NCI-H1092 (cell line): Measurements from ENCODE around the gene RBM43.
"Not testable (repeated sequence)": the region's sequence is repeated elsewhere in the genome, so short reads cannot be mapped to it uniquely, and the experiment has no call there.

Source experiments
- DNase-seq: peaks from one replicate; lab custom pipeline; 2025; lab: John Stamatoyannopoulos, UW

RBM43 gene

DNA sequence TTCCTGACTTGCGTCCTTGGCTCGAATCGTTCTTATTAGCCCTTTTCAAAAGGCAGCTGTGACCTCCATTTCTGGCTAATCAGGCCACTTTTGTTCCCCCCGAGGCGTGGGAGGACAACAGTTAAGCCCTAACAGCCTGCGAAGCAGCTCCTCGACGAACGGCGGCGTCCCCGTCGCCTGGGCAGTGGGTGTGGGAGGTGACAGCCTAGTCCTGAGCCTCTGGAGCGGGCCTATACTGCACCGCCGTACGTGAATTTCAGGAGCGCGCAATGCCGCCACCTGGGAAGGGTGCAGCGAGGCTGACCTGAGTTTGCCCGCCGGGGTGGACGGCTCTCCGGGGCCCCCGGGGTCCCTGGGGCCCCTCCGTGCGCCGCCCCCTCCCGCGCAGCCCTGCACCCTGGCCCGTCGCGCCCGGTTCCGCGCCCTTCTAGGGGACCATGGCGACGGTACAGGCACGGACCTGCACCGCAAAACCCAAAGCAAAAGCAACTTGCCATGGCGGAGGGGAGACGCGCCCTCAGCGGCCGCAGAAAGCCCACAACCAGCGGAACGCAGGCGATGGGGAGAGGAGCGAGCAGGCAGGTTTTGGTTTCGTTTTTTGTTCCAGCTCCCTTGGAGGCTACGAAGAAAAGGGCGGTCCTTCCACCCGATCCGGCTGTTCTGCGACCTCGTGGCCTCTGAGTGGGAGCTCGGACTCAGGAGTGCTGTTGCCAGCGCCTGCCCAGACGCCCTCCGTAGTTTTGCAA lies at the start of gene RBM43:
RBM43 (minus strand) TSS at position 633 of the 746 bp plus-strand sequence; CDS start at position 497, 136 bp downstream.
- DNase-seq: peak; percentile 70

DNA sequence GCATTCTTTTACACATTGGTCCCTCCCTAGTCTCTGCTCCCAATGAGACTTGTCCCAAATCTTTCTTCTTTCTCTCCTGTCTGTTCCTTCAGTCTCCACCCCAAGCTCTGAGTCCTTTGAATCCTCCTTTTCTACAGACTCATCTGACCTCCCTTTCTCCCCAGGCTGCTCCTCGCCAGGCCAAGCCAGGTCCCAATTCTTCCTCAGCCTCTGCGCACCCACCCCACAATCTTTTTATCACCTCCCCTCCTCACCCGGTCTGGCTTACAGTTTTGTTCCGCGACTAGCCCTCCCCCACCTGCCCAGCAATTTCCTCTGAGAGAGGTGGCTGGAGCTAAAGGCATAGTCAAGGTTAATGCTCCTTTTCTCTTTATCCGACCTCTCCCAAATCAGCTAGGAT lies 48.6 kb upstream of the RBM43 start:
- not testable (repeated sequence) for DNase-seq

DNA sequence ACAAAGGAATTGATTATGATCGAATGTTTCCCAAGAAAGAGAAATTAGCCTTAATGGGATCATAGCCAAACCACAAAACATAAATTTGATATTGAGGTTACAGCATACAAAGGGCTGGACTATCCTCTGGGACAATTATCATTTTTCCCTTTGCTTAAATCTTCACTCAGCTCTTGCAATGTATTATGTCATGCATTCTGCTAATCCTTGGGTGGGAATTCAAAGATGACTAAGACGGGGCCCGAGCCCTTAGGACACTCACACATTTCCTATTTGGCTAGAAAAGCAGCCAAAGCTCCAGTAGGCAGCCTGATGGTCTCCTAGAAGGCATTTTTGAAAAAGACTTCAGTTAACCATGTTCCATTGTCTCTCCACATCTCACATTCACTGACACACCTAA lies 45.0 kb upstream of the RBM43 start:
- DNase-seq: no peak

GRCh38 chr2:151305129-151305691 lies 43.5 kb upstream of the RBM43 start:
- DNase-seq: no peak

DNA sequence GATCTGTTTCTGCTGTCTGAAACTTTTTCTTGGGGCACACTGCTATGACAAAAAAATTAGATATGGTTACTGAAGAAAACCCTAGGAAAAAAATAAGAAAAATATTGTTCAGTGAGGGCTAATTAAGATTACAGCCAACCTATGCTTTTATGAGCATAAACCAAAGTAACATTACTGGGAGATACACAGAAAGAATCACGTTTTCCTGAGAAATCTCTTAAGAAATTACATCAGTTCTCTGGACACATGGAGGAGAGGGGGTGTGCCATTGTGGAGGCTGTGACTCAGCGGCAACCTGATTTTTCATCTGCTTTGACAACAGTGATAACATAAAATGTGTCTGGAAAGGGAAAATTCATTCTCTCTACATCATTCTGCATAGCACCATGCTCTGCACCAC lies 41.2 kb upstream of the RBM43 start:
- no peak for DNase-seq

- no peak for DNase-seq
Measured at GRCh38 chr2:151302404-151302803, 40.7 kb upstream of the RBM43 start.

- no peak for DNase-seq
Measured at GRCh38 chr2:151299920-151300539, 38.4 kb upstream of the RBM43 start.

GRCh38 chr2:151297882-151298281 lies 36.2 kb upstream of the RBM43 start:
- no peak for DNase-seq

GRCh38 chr2:151295926-151296325 lies 34.3 kb upstream of the RBM43 start:
- not testable (repeated sequence) for DNase-seq

- DNase-seq: no peak
Measured at GRCh38 chr2:151292546-151292945, 30.9 kb upstream of the RBM43 start.

GRCh38 chr2:151292141-151292540 lies 30.5 kb upstream of the RBM43 start:
- DNase-seq: no peak

GRCh38 chr2:151291224-151291623 lies 29.6 kb upstream of the RBM43 start:
- no peak for DNase-seq

GRCh38 chr2:151289972-151290866 lies 28.6 kb upstream of the RBM43 start:
- DNase-seq: no peak

- no peak for DNase-seq
Measured at GRCh38 chr2:151287513-151288250, 26.0 kb upstream of the RBM43 start.

- no peak for DNase-seq
Measured at GRCh38 chr2:151282401-151282800, 20.7 kb upstream of the RBM43 start.

DNA sequence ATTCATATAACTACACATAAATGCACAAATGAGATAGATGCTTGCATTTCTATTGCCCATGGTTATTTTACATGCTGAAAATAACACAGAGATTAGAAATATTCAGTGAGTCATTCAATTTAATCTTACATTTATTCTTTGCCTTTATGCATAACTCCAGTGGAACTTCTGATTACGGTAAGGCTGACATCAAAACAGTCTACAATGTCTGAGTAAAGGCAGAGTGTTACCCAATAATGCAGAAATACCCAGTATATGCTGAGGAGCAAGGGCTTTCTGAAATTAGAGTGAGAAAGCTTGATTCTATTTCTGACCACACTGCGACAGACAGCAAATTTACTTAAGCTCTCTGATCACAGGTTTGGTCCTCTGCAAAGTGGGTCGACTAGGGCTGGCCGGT lies 18.6 kb upstream of the RBM43 start:
- DNase-seq: no peak

- DNase-seq: no peak
Measured at GRCh38 chr2:151278487-151278886, 16.8 kb upstream of the RBM43 start.

GRCh38 chr2:151277067-151277466 lies 15.4 kb upstream of the RBM43 start:
- no peak for DNase-seq

DNA sequence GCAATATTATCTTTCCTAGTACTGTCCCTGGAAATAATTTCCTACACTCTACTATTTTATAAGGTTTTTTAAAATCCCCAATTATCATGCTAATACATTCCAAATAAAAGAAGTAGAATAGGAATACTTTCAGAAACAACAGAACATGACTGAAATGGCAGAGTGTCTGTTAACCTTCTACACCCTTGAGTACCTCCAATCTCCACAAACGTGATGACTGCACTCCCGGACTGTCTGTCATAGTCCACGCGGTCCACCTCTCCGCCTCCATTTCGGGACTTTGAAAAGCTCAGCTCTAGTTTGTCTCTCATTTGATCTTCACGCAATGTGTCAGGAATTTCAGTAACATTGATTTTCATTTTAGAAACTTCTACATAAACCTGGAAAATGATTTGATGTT lies 13.6 kb upstream of the RBM43 start:
- DNase-seq: no peak

GRCh38 chr2:151271824-151272223 lies 10.2 kb upstream of the RBM43 start:
- DNase-seq: no peak

- no peak for DNase-seq
Measured at GRCh38 chr2:151269798-151270568, 8.3 kb upstream of the RBM43 start.
